GM12878 (cell line): ENCODE measurements around the gene CAST. TPM values are rescaled to one million over a fixed set of nuclear protein-coding genes. Genes with fewer than 3 reads are reported as not detected.

ENCODE experiments used
- ATAC-seq: fragments of 200-7000 bp; cut with Tn5 transposase; 3 replicates; pipeline ENCODE4 v1.9.1; 2020; ENCODE audit warnings: mild to moderate bottlenecking, moderate library complexity
- BruUV-seq: library from RNA; stranded (reverse); fragments of 400-500 nt; replicated peaks from 2 replicates; lab custom pipeline; 2021; lab: Mats Ljungman, UMichigan
- CTCF ChIA-PET: fragments of 300-600 bp; sonication (Branson Sonifier 250); formaldehyde crosslinking; extraction: SDS; loops from one replicate; lab custom pipeline; 2021; ENCODE audit warnings: inconsistent platforms; lab: Yijun Ruan, JAX
- POLR2A ChIA-PET: fragments of 350-600 bp; formaldehyde crosslinking; extraction: SDS; loops from one replicate; lab custom pipeline; 2021; ENCODE audit warnings: inconsistent platforms; lab: Charles Lee
- RAD21 ChIA-PET: fragments of 300-600 bp; sonication (Branson Sonifier 250); formaldehyde crosslinking; loops from one replicate; lab custom pipeline; 2023; ENCODE audit warnings: antibody characterized with exemption; ENCODE audit not compliant: unreplicated experiment; lab: Charles Lee
- SMC1A ChIA-PET: fragments of 300-600 bp; sonication (Branson Sonifier 250); formaldehyde crosslinking; loops from one replicate; lab custom pipeline; 2023; ENCODE audit not compliant: unreplicated experiment, uncharacterized antibody; lab: Charles Lee
- DNase-seq: peaks from one replicate; pipeline ENCODE4 v3.0.0-alpha.2; 2011; ENCODE audit warnings: low read depth, low spot score
- FAIRE-seq: peaks from 3 replicates; lab custom pipeline; 2011; peaks lifted over from hg19 to GRCh38; lab: Jason Lieb, UNC
- H2AFZ ChIP-seq: 2 replicates; pipeline ENCODE4 v1.6.0; 2011; ENCODE audit warnings: low read depth, low read length, control low read depth; ENCODE audit not compliant: control insufficient read depth
- H3K27ac ChIP-seq: 2 replicates; pipeline ENCODE4 v1.5.1; 2011; ENCODE audit warnings: control low read depth; ENCODE audit not compliant: control insufficient read depth, insufficient read depth
- H3K27me3 ChIP-seq, 2 experiments: replicated peaks in 1 of 2; 2 replicates each; pipeline versions ENCODE4 v1.6.0 to v1.6.1; 2011; ENCODE audit warnings: low read length in 1 of 2; ENCODE audit not compliant: control insufficient read depth in 2 of 2, insufficient read depth in 2 of 2
- H3K36me3 ChIP-seq, 2 experiments: 2 replicates each; pipeline ENCODE4 v1.5.1; 2011; ENCODE audit warnings: low read length in 1 of 2; ENCODE audit not compliant: control insufficient read depth in 2 of 2, insufficient read depth in 2 of 2
- H3K4me1 ChIP-seq: 2 replicates; pipeline ENCODE4 v1.6.1; 2011; ENCODE audit warnings: mild to moderate bottlenecking, low read length, moderate library complexity, mixed read lengths; ENCODE audit not compliant: control insufficient read depth, insufficient read depth
- H3K4me2 ChIP-seq: 2 replicates; pipeline ENCODE4 v1.6.0; 2011; ENCODE audit warnings: control low read depth; ENCODE audit not compliant: control insufficient read depth, insufficient read depth
- H3K4me3 ChIP-seq: fragments of 200-600 bp; sonication (generic); 2 replicates; pipeline ENCODE4 v1.5.1; 2016
- H3K79me2 ChIP-seq: 2 replicates; pipeline ENCODE4 v1.6.0; 2011; ENCODE audit warnings: low read length; ENCODE audit not compliant: control insufficient read depth, insufficient read depth
- H3K9ac ChIP-seq: 2 replicates; pipeline ENCODE4 v1.8.0; 2011; ENCODE audit warnings: low read length, control low read depth, mixed read lengths; ENCODE audit not compliant: control insufficient read depth, insufficient read depth
- H3K9me3 ChIP-seq: replicated peaks from 3 replicates; pipeline ENCODE4 v1.5.1; 2011; ENCODE audit warnings: mild to moderate bottlenecking, low read length; ENCODE audit not compliant: control insufficient read depth, insufficient read depth
- H4K20me1 ChIP-seq: 2 replicates; pipeline ENCODE4 v1.6.0; 2011; ENCODE audit not compliant: control insufficient read depth, insufficient read depth
- BACH1 ChIP-seq: fragments of 450-650 bp; IDR thresholded peaks from 2 replicates; pipeline ENCODE4 v1.6.1; 2017; ENCODE audit warnings: mild to moderate bottlenecking, borderline replicate concordance
- IKZF1 ChIP-seq: fragments of 450-650 bp; conservative IDR thresholded peaks from 2 replicates; pipeline ENCODE4 v1.6.1; 2017; ENCODE audit warnings: antibody characterized with exemption, mild to moderate bottlenecking
- MXI1 ChIP-seq: fragments of 150-350 bp; IDR thresholded peaks from 2 replicates; pipeline ENCODE4 v1.6.1; 2011; ENCODE audit warnings: low read depth, mild to moderate bottlenecking, inconsistent platforms, low read length, improper control_type of control experiment
- NR2C1 ChIP-seq: fragments of 450-650 bp; IDR thresholded peaks from 2 replicates; pipeline ENCODE4 v1.6.1; 2017; ENCODE audit warnings: antibody characterized with exemption, mild to moderate bottlenecking, moderate library complexity
- POLR2AphosphoS5 ChIP-seq: IDR thresholded peaks from 2 replicates; pipeline ENCODE4 v1.6.1; 2011; ENCODE audit warnings: mild to moderate bottlenecking, low read length, inconsistent platforms
- RAD51 ChIP-seq: fragments of 450-650 bp; IDR thresholded peaks from 2 replicates; pipeline ENCODE4 v1.6.1; 2016; ENCODE audit warnings: moderate library complexity, mild to moderate bottlenecking, inconsistent platforms
- RB1 ChIP-seq: fragments of 450-650 bp; formaldehyde crosslinking; IDR thresholded peaks from 2 replicates; pipeline ENCODE4 v1.6.1; 2017; ENCODE audit warnings: mild to moderate bottlenecking, borderline replicate concordance
- RELA ChIP-seq: fragments of 450-650 bp; IDR thresholded peaks from 2 replicates; pipeline ENCODE4 v1.8.0; 2014; ENCODE audit warnings: borderline replicate concordance; ENCODE audit not compliant: partially characterized antibody
- SIX5 ChIP-seq: IDR thresholded peaks from 2 replicates; pipeline ENCODE4 v1.6.1; 2011; ENCODE audit warnings: mild to moderate bottlenecking, low read depth, low read length, moderate library complexity; ENCODE audit not compliant: severe bottlenecking
- SMC3 ChIP-seq: IDR thresholded peaks from 2 replicates; pipeline ENCODE4 v1.6.1; 2011; ENCODE audit warnings: low read length, improper control_type of control experiment, borderline replicate concordance
- TCF3 ChIP-seq: IDR thresholded peaks from 2 replicates; pipeline ENCODE4 v1.6.1; 2012; ENCODE audit warnings: low read depth, mild to moderate bottlenecking, low read length, borderline replicate concordance; ENCODE audit not compliant: insufficient read depth
- ZNF207 ChIP-seq: fragments of 450-650 bp; IDR thresholded peaks from 2 replicates; pipeline ENCODE4 v1.6.1; 2014; ENCODE audit warnings: antibody characterized with exemption, mild to moderate bottlenecking, borderline replicate concordance
- ZSCAN29 ChIP-seq: fragments of 450-650 bp; IDR thresholded peaks from 2 replicates; pipeline ENCODE4 v1.6.1; 2017; ENCODE audit warnings: mild to moderate bottlenecking, moderate library complexity
- WGBS: methylation state at CpG from one replicate; pipeline ENCODE4 v1.1.6; 2016; ENCODE audit warnings: low lambda C conversion rate; ENCODE audit not compliant: insufficient replicate concordance, insufficient coverage; ENCODE audit errors: missing lambda C conversion rate; 5-methylcytosine and 5-hydroxymethylcytosine counted together
- in situ Hi-C: fragments of 300-500 bp; cut with MboI; formaldehyde crosslinking; loops from 9 replicates; pipeline ENCODE4 v1.14.3; 2018; ENCODE audit warnings: mixed read lengths
- intact Hi-C: fragments of 100-400 bp; cut with micrococcal nuclease; formaldehyde crosslinking; loops from one replicate; pipeline ENCODE4 v1.14.2; 2022; ENCODE audit not compliant: unreplicated experiment
- polyA plus RNA-seq, 11 experiments: library from polyadenylated mRNA; depleted of rRNA in 4 of 11; unstranded in 6 of 11; stranded (reverse) in 5 of 11; fragments of >200 nt; fragmentation: Nextera tagmentation in 4 of 11; fragmentation: Illumina TruSeq in 1 of 11; extraction: Ambion mirVana in 4 of 11; extraction: Trizol in 1 of 11; gene quantifications; 1 replicate in 1 of 11; 2 replicates in 10 of 11; pipeline versions ENCODE4 v1.2.1 to v1.2.3, GENCODE V29; 2011 to 2016; ENCODE audit warnings: inconsistent platforms in 2 of 11, missing spikeins in 2 of 11, low read depth in 1 of 11
- total RNA-seq, 4 experiments: library from RNA; depleted of rRNA in 3 of 4; stranded (reverse); fragments of >200 nt in 3 of 4; fragmentation: Illumina TruSeq in 1 of 4; extraction: Trizol in 1 of 4; gene quantifications; 2 replicates each; pipeline versions ENCODE4 v1.2.1 to v1.2.3, GENCODE V29; 2013 to 2021
- TF ChIP-seq, protein P1 (sequence below): fragments of 150-350 bp; IDR thresholded peaks from 2 replicates; pipeline ENCODE4 v1.6.1; 2014; ENCODE audit warnings: mild to moderate bottlenecking, low read depth, low read length
- TF ChIP-seq, protein P2 (sequence below): IDR thresholded peaks from 2 replicates; pipeline ENCODE4 v1.6.1; 2012; ENCODE audit warnings: low read depth, low read length, improper control_type of control experiment
- TF ChIP-seq, protein P3 (sequence below): fragments of 450-650 bp; IDR thresholded peaks from 2 replicates; pipeline ENCODE4 v1.6.1; 2014; ENCODE audit warnings: mild to moderate bottlenecking
- TF ChIP-seq, protein P4 (sequence below): fragments of 150-350 bp; IDR thresholded peaks from 2 replicates; pipeline ENCODE4 v1.6.1; 2016; ENCODE audit warnings: low read depth, low read length

The CAST gene
- total and polyA plus RNA-seq, 10 of the 15 experiments (the other 5 are each of a cell fraction or from before 2014, with no cell fraction given) = 31.7 to 140 (median 68.5) TPM

DNA sequence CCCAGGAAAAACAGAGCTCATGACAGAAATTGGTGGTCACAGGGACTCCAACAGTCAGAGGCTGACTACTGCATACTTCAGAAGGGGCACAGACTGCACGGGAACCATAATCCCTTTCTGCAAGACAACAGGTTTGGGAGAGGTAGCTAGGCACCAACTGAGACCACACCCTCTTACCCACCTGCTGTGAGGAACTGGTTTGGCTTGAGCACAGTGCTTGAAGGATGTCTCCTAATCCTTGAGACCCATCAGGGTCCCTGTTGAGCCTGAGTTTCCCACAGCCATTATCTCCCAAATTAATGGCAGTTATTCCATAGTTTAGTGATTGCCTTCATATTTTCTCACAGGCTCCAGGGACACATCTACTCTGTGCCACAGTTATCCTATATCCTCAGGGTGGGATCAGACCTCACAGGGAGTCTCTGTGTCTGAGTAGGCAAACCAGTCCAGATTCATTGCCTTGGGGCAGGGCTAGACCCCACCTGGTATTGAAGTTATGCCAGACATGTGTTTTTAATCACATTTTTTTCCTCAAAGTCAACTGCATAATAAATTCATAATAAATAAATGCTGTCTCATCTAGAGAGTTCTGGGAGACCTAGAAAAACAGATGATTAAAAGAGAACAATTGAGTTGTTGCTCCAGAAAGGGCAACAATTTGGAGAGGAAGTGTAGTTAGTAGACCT, 9.3 kb upstream of the CAST start:
- H3K4me2 ChIP-seq = no peak overlapping the region
- POLR2A ChIA-PET = no interaction called here
- no peak for ATAC-seq
- intact Hi-C loops (no loop called here), in situ Hi-C loops (no loop called here)
- H3K4me1 ChIP-seq = peaks cover 8% of the 10 kb centered on the region; the same call in 1 of the 2 replicates
- no peaks in the 10 kb centered on the region for H4K20me1 ChIP-seq
- H3K79me2 ChIP-seq = no peaks in the 10 kb centered on the region
- no peak overlapping the region for H3K27ac ChIP-seq
- no peaks in the 10 kb centered on the region for H3K9me3 ChIP-seq
- no peak overlapping the region for H3K4me3 ChIP-seq
- DNase-seq = no peak
- 93% methylated on average over 1 of the region's 1 CpG for WGBS
- TF ChIP-seq BACH1 = no peak
- no peak for TF ChIP-seq MXI1
- TF ChIP-seq TCF3 = no peak
- no peak for TF ChIP-seq ZSCAN29
- TF ChIP-seq ZNF207 = no peak
- TF ChIP-seq RAD51 = no peak
- TF ChIP-seq SIX5 = no peak
- no peak for TF ChIP-seq RELA
- TF ChIP-seq RB1 = no peak
- TF ChIP-seq, protein P1, sequence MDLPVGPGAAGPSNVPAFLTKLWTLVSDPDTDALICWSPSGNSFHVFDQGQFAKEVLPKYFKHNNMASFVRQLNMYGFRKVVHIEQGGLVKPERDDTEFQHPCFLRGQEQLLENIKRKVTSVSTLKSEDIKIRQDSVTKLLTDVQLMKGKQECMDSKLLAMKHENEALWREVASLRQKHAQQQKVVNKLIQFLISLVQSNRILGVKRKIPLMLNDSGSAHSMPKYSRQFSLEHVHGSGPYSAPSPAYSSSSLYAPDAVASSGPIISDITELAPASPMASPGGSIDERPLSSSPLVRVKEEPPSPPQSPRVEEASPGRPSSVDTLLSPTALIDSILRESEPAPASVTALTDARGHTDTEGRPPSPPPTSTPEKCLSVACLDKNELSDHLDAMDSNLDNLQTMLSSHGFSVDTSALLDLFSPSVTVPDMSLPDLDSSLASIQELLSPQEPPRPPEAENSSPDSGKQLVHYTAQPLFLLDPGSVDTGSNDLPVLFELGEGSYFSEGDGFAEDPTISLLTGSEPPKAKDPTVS = no peak
- TF ChIP-seq, protein P2, sequence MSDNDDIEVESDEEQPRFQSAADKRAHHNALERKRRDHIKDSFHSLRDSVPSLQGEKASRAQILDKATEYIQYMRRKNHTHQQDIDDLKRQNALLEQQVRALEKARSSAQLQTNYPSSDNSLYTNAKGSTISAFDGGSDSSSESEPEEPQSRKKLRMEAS = no peak
- TF ChIP-seq POLR2AphosphoS5 = no peak
- no peak for TF ChIP-seq SMC3
- TF ChIP-seq, protein P3, sequence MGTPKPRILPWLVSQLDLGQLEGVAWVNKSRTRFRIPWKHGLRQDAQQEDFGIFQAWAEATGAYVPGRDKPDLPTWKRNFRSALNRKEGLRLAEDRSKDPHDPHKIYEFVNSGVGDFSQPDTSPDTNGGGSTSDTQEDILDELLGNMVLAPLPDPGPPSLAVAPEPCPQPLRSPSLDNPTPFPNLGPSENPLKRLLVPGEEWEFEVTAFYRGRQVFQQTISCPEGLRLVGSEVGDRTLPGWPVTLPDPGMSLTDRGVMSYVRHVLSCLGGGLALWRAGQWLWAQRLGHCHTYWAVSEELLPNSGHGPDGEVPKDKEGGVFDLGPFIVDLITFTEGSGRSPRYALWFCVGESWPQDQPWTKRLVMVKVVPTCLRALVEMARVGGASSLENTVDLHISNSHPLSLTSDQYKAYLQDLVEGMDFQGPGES = no peak
- no peak for TF ChIP-seq NR2C1
- TF ChIP-seq, protein P4, sequence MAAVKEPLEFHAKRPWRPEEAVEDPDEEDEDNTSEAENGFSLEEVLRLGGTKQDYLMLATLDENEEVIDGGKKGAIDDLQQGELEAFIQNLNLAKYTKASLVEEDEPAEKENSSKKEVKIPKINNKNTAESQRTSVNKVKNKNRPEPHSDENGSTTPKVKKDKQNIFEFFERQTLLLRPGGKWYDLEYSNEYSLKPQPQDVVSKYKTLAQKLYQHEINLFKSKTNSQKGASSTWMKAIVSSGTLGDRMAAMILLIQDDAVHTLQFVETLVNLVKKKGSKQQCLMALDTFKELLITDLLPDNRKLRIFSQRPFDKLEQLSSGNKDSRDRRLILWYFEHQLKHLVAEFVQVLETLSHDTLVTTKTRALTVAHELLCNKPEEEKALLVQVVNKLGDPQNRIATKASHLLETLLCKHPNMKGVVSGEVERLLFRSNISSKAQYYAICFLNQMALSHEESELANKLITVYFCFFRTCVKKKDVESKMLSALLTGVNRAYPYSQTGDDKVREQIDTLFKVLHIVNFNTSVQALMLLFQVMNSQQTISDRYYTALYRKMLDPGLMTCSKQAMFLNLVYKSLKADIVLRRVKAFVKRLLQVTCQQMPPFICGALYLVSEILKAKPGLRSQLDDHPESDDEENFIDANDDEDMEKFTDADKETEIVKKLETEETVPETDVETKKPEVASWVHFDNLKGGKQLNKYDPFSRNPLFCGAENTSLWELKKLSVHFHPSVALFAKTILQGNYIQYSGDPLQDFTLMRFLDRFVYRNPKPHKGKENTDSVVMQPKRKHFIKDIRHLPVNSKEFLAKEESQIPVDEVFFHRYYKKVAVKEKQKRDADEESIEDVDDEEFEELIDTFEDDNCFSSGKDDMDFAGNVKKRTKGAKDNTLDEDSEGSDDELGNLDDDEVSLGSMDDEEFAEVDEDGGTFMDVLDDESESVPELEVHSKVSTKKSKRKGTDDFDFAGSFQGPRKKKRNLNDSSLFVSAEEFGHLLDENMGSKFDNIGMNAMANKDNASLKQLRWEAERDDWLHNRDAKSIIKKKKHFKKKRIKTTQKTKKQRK = no peak
- TF ChIP-seq IKZF1 = no peak
- H3K9ac ChIP-seq = no peak overlapping the region
- no peak for FAIRE-seq
- no TSS peak for BruUV-seq
- no peaks in the 10 kb centered on the region for H3K36me3 ChIP-seq
- SMC1A ChIA-PET = interaction anchor here (0.6 to 1.0 kb wide), 2 partner anchors 89 to 213 kb away, joined by 3 to 4 read pairs; no protein-coding TSS in a partner anchor
- RAD21 ChIA-PET = no interaction called here
- H3K27me3 ChIP-seq = 0 out of 4 replicates have a peak, but pooled peaks cover 0 to 4% of the 10 kb centered on the region in 2 experiments
- H2AFZ ChIP-seq = no peak overlapping the region
- CTCF ChIA-PET = interaction anchor here (0.9 to 2.3 kb wide), 4 partner anchors 10 to 216 kb away, joined by 3 to 5 read pairs (median 4); partner anchors contain the start of gene CAST
